ENCODE results near the gene OLFM2. TPM values are rescaled to one million over a fixed set of nuclear protein-coding genes. Genes with fewer than 3 reads are reported as not detected.

Gene OLFM2
- total RNA-seq, 4 donors from 2014 or later = 51.5 to 114 (median 101) TPM

DNA sequence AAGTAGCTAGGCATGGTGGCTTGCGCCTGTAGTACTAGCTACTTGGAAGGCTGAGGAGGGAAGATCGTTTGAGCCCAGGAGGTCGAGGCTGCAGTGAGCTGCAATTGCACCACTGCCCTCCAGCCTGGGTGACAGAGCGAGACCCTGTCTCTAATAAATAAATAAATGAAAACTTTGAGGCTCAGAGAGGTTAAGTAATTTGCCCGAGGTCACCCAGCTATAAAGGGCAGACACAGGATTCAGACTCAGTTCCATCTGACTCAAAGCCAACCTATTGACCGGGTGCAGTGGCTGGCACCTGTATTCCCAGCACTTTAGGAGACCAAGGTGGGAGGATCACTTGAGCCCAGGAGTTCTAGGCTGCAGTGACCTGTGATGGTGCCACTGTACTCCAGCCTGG lies 7.4 kb upstream of the OLFM2 start:
- no peak for DNase-seq (ENCODE audit: low spot score in 2 of 2)
- no peaks in the 10 kb centered on the region for H3K27me3 ChIP-seq
- peaks cover 38% of the 10 kb centered on the region for H3K4me1 ChIP-seq
- TF ChIP-seq, protein P1, sequence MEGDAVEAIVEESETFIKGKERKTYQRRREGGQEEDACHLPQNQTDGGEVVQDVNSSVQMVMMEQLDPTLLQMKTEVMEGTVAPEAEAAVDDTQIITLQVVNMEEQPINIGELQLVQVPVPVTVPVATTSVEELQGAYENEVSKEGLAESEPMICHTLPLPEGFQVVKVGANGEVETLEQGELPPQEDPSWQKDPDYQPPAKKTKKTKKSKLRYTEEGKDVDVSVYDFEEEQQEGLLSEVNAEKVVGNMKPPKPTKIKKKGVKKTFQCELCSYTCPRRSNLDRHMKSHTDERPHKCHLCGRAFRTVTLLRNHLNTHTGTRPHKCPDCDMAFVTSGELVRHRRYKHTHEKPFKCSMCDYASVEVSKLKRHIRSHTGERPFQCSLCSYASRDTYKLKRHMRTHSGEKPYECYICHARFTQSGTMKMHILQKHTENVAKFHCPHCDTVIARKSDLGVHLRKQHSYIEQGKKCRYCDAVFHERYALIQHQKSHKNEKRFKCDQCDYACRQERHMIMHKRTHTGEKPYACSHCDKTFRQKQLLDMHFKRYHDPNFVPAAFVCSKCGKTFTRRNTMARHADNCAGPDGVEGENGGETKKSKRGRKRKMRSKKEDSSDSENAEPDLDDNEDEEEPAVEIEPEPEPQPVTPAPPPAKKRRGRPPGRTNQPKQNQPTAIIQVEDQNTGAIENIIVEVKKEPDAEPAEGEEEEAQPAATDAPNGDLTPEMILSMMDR (IDR thresholded peaks at IDR 0.05) = no peak
- TF ChIP-seq POLR2A (IDR thresholded peaks at IDR 0.05) (no peak), POLR2AphosphoS5 (IDR thresholded peaks at IDR 0.05) (no peak), EP300 (IDR thresholded peaks at IDR 0.05) (no peak)
- no peaks in the 10 kb centered on the region for H3K9me3 ChIP-seq
- H3K27ac ChIP-seq = no peak overlapping the region
- H3K4me3 ChIP-seq = no peak overlapping the region
- WGBS = 91% methylated on average over 6 of the region's 6 CpGs
- H3K36me3 ChIP-seq = no peaks in the 10 kb centered on the region

- H3K4me3 ChIP-seq = no peak overlapping the region
- H3K36me3 ChIP-seq = no peaks in the 10 kb centered on the region
- no peak overlapping the region for H3K27ac ChIP-seq
- no peaks in the 10 kb centered on the region for H3K9me3 ChIP-seq
- peaks cover 36% of the 10 kb centered on the region for H3K4me1 ChIP-seq
- DNase-seq (ENCODE audit: low spot score in 2 of 2) = no peak
- H3K27me3 ChIP-seq = peaks cover 5% of the 10 kb centered on the region
- WGBS = 20% methylated on average over 1 of the region's 1 CpG
- TF ChIP-seq POLR2AphosphoS5 (IDR thresholded peaks at IDR 0.05) (no peak), POLR2A (IDR thresholded peaks at IDR 0.05) (no peak), EP300 (IDR thresholded peaks at IDR 0.05) (no peak)
- TF ChIP-seq, protein P1 (IDR thresholded peaks at IDR 0.05) = no peak
These were observed 5.4 kb upstream of the OLFM2 start for GRCh38 chr19:9941671-9942070.

GRCh38 chr19:9941231-9941630 lies 4.9 kb upstream of the OLFM2 start:
- Histone ChIP-seq H3K4me3 (no peak overlapping the region), H3K36me3 (no peaks in the 10 kb centered on the region), H3K27ac (no peak overlapping the region), H3K27me3 (peaks cover 8% of the 10 kb centered on the region), H3K4me1 (peaks cover 35% of the 10 kb centered on the region), H3K9me3 (no peaks in the 10 kb centered on the region)
- 23% methylated on average over 1 of the region's 1 CpG for WGBS
- no peak for DNase-seq (ENCODE audit: low spot score in 2 of 2)
- TF ChIP-seq, protein P1 (IDR thresholded peaks at IDR 0.05) = no peak
- no peak for TF ChIP-seq POLR2AphosphoS5 (IDR thresholded peaks at IDR 0.05)
- TF ChIP-seq EP300 (IDR thresholded peaks at IDR 0.05) = no peak
- TF ChIP-seq POLR2A (IDR thresholded peaks at IDR 0.05) = no peak

GRCh38 chr19:9940778-9941177 lies 4.5 kb upstream of the OLFM2 start:
- DNase-seq (ENCODE audit: low spot score in 2 of 2) = no peak
- Histone ChIP-seq H3K4me3 (no peak overlapping the region), H3K4me1 (peaks cover 34% of the 10 kb centered on the region), H3K36me3 (no peaks in the 10 kb centered on the region), H3K27ac (no peak overlapping the region), H3K27me3 (peaks cover 12% of the 10 kb centered on the region), H3K9me3 (no peaks in the 10 kb centered on the region)
- WGBS = 65% methylated on average over 2 of the region's 2 CpGs
- TF ChIP-seq EP300 (IDR thresholded peaks at IDR 0.05) = no peak
- no peak for TF ChIP-seq POLR2AphosphoS5 (IDR thresholded peaks at IDR 0.05)
- TF ChIP-seq POLR2A (IDR thresholded peaks at IDR 0.05) = no peak

GRCh38 chr19:9939301-9939913 lies 3.1 kb upstream of the OLFM2 start:
- 79% methylated on average over 3 of the region's 3 CpGs for WGBS
- Histone ChIP-seq H3K27ac (no peak overlapping the region), H3K27me3 (peaks cover 12% of the 10 kb centered on the region), H3K36me3 (no peaks in the 10 kb centered on the region), H3K4me3 (no peak overlapping the region), H3K4me1 (peaks cover 34% of the 10 kb centered on the region), H3K9me3 (no peaks in the 10 kb centered on the region)
- TF ChIP-seq EP300 (IDR thresholded peaks at IDR 0.05) = no peak
- TF ChIP-seq POLR2AphosphoS5 (IDR thresholded peaks at IDR 0.05) = no peak
- no peak for TF ChIP-seq POLR2A (IDR thresholded peaks at IDR 0.05)
- TF ChIP-seq, protein P1 (IDR thresholded peaks at IDR 0.05) = no peak
- DNase-seq (ENCODE audit: low spot score in 2 of 2) = no peak

All from suprapubic skin (tissue), 4 donors.